ENCODE measurements around the gene PFN3. TPM values are rescaled to one million over a fixed set of nuclear protein-coding genes. Genes with fewer than 3 reads are reported as not detected.
A peak's percentile ranks its signal among the peaks of the same experiment; 100 is the strongest.
"Not testable (repeated sequence)": the region's sequence is repeated elsewhere in the genome, so short reads cannot be mapped to it uniquely, and the experiment has no call there.

Gene PFN3
- total RNA-seq, 1 donor from 2014 or later = not detected

DNA sequence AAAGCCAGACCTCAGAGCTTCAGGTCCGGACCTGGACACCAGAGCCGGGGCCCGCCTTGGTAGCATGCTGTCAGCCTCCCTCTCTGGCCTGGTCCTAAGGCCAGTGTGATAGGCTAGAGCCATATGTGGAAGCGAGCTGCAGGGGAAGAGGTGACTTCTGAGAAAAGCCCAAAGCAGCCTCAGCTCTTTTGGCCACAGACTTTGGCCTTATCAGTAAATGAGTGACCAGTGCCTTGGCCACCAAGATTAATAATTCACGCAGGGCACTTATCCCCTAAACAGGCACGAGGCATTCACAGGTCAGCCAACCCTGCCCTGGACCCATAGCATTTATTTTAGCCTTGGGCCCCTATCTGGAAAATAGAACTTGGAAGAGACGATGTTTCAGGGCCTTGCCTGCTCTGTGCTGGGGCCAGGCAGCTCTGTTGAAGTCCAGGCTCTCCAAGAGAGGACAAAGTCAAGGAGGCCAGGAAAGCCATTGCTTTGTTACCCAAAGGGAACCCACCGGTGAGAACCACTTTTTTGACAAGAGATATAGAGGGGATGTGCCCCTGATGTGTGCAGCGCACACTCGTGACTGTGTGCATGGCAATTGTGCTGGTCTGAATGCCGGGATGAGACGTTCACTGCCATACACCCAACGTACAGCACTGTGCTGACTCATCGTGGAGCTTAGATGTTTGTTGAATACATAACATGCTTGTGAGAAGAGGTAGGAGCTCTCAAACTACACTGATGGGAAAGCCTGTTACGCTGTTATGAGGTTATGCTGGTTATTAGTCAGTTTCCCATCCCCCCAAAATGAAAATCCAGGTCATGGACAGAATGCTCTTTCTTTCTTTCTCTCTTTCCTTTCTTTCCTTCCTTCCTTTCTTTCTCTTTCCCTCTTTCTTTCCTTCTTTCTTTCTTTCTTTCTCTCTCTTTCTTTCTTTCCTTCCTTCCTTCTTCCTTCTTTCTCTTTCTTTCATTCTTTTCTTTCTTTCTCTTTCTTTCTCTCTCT is 21.3 kb downstream of the PFN3 start:
- Histone ChIP-seq H3K36me3 (ENCODE audit: control insufficient read depth, insufficient read depth, low read length) (no peaks in the 10 kb centered on the region), H3K27me3 (ENCODE audit: control insufficient read depth, insufficient read depth, low read length) (peaks cover 10% of the 10 kb centered on the region), H3K4me3 (ENCODE audit: low read depth, low read length) (no peak overlapping the region)
- peak; percentile 59 for DNase-seq (ENCODE audit: low read depth)
- TF ChIP-seq CTCF (IDR thresholded peaks at IDR 0.05; ENCODE audit: insufficient read depth, low read length, poor library complexity, severe bottlenecking) = no peak

GRCh38 chr5:177377851-177378776 is 22.3 kb downstream of the PFN3 start:
- peaks cover 7% of the 10 kb centered on the region for H3K27me3 ChIP-seq (ENCODE audit: control insufficient read depth, insufficient read depth, low read length)
- no peak for DNase-seq (ENCODE audit: low read depth)
- no peaks in the 10 kb centered on the region for H3K36me3 ChIP-seq (ENCODE audit: control insufficient read depth, insufficient read depth, low read length)
- TF ChIP-seq CTCF (IDR thresholded peaks at IDR 0.05; ENCODE audit: insufficient read depth, low read length, poor library complexity, severe bottlenecking) = no peak
- no peak overlapping the region for H3K4me3 ChIP-seq (ENCODE audit: low read depth, low read length)

DNA sequence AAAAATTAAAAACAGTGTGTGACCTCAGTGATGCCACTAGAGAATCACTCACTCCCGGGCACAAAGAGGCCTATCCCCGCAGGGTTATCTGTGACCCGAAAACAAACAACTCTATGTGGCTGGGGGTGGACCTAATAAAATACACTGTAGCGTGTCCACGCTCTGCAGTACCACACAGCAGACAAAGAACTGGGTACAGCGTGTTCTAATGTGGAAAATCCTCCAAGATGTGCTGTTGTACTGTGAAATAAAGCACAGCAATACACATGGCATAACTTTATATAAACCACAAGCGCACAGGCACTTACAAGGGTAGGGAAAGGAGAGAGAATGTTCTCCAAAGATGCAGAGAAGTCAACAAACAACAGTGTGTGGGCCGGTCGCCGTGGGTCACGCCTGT is 24.4 kb downstream of the PFN3 start:
- TF ChIP-seq CTCF (IDR thresholded peaks at IDR 0.05; ENCODE audit: insufficient read depth, low read length, poor library complexity, severe bottlenecking) = no peak
- Histone ChIP-seq H3K36me3 (ENCODE audit: control insufficient read depth, insufficient read depth, low read length) (no peaks in the 10 kb centered on the region), H3K27me3 (ENCODE audit: control insufficient read depth, insufficient read depth, low read length) (no peaks in the 10 kb centered on the region), H3K4me3 (ENCODE audit: low read depth, low read length) (no peak overlapping the region)
- no peak for DNase-seq (ENCODE audit: low read depth)

DNA sequence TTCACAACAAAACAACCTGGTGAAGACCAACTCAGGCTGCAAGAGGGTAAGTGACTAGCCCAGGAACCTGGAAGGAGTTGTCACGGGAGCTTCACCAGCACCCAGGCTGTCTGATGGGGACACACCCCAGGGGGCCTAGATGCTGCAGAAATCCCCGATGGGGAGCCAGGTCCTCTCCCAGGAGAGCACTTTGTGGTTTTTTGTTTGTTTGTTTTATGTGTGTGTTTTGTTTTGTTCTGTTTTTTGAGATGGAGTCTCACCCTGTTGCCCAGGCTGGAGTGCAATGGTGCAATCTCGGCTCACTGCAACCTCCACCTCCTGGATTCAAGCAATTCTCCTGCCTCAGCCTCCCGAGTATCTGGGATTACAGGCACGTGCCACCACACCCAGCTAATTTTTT is 24.9 kb downstream of the PFN3 start:
- not testable (repeated sequence) for H3K27me3 ChIP-seq (ENCODE audit: control insufficient read depth, insufficient read depth, low read length); H3K36me3 ChIP-seq (ENCODE audit: control insufficient read depth, insufficient read depth, low read length); DNase-seq (ENCODE audit: low read depth); H3K4me3 ChIP-seq (ENCODE audit: low read depth, low read length)

DNA sequence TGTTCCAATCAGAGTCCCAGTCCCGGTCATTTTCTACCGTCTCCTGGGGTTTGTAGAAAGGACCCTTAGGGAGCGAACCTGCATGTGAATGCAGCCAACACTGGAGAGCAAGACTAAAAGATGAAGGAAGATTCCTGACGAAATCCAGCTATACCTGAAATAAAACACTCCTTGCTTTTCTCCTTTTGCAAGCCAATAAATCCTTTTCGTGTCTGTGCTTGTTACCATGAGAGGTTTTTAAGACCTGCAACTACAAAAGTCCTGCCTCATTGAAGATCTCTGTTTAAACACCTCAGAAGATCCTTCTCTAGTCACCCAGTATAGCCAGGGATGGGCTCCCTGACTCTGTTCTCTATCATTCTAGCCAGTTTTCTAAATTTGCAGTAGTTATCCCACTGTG is 26.2 kb downstream of the PFN3 start:
- TF ChIP-seq CTCF (IDR thresholded peaks at IDR 0.05; ENCODE audit: insufficient read depth, low read length, poor library complexity, severe bottlenecking) = no peak
- DNase-seq (ENCODE audit: low read depth) = no peak
- no peaks in the 10 kb centered on the region for H3K36me3 ChIP-seq (ENCODE audit: control insufficient read depth, insufficient read depth, low read length)
- H3K4me3 ChIP-seq (ENCODE audit: low read depth, low read length) = no peak overlapping the region
- H3K27me3 ChIP-seq (ENCODE audit: control insufficient read depth, insufficient read depth, low read length) = no peaks in the 10 kb centered on the region

DNA sequence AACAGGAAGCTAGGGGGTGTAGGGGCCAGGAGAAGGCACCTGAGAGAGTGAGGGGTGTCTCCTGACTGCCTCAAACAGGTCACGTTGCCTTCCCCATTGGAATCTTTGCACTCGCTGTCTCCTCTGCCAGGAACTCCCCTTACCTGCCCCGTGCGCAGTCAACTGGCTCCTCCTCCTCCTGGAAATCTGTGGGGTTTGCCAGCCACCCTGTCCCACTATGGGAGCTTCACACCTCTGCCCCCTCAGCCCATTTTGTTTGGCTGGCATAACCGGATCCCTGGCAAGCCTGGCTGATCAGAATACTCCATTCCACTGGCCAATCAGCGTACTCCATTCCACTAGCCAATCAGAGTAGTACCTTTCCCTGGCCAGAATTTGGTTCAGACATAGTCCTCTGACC is 26.7 kb downstream of the PFN3 start:
- H3K36me3 ChIP-seq (ENCODE audit: control insufficient read depth, insufficient read depth, low read length) = no peaks in the 10 kb centered on the region
- no peak for DNase-seq (ENCODE audit: low read depth)
- H3K4me3 ChIP-seq (ENCODE audit: low read depth, low read length) = no peak overlapping the region
- no peak for TF ChIP-seq CTCF (IDR thresholded peaks at IDR 0.05; ENCODE audit: insufficient read depth, low read length, poor library complexity, severe bottlenecking)
- no peaks in the 10 kb centered on the region for H3K27me3 ChIP-seq (ENCODE audit: control insufficient read depth, insufficient read depth, low read length)
